PFSK-1 (cell line): ENCODE results near the gene ARL10.

Experiments used
- FOXP2 ChIP-seq: optimal IDR thresholded peaks from 2 replicates; pipeline ENCODE3; 2011; ENCODE audit warnings: borderline replicate concordance, control low read depth, inconsistent platforms; ENCODE audit not compliant: insufficient read depth; ENCODE audit errors: extremely low read length, extremely low read depth
- POLR2AphosphoS5 ChIP-seq: IDR thresholded peaks from 2 replicates; pipeline ENCODE4 v1.6.1; 2012; ENCODE audit warnings: low read depth, mild to moderate bottlenecking, control low read depth, low read length, moderate library complexity
- SIN3A ChIP-seq: IDR thresholded peaks from 2 replicates; pipeline ENCODE4 v1.6.1; 2012; ENCODE audit warnings: mild to moderate bottlenecking, low read length, moderate library complexity, borderline replicate concordance; ENCODE audit not compliant: insufficient read depth
- TAF1 ChIP-seq: IDR thresholded peaks from 2 replicates; pipeline ENCODE4 v1.6.1; 2012; ENCODE audit warnings: low read length, control low read depth, borderline replicate concordance; ENCODE audit not compliant: insufficient read depth
- TF ChIP-seq, protein P1 (sequence below), 2 experiments: IDR thresholded peaks; 2 replicates each; pipeline versions ENCODE4 v1.6.1 to v1.8.0; 2011 to 2012; ENCODE audit warnings: low read depth in 2 of 2, low read length in 2 of 2, control low read depth in 1 of 2, inconsistent platforms in 1 of 2, mild to moderate bottlenecking in 1 of 2, moderate library complexity in 1 of 2; ENCODE audit not compliant: insufficient read depth in 1 of 2

DNA sequence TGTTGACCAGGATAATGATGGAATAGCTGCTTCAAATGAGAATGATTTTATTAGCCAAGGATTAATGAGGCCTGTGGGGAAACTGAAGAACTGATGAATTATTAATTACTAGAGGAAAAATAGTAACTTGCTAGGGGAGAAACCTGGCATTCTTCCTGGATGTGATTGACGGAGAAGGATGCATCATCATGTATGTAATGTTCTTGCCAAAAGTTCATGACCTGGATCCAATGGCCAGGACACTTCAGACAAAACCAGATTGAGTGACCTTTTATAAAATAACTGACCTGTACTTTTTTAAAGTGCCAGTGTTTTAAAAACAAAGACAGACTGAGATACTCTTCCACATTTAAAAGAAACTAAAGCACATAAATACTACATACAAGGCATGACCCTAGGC, 27.4 kb upstream of the ARL10 start:
- TF ChIP-seq POLR2AphosphoS5 = no peak
- TF ChIP-seq, protein P1, sequence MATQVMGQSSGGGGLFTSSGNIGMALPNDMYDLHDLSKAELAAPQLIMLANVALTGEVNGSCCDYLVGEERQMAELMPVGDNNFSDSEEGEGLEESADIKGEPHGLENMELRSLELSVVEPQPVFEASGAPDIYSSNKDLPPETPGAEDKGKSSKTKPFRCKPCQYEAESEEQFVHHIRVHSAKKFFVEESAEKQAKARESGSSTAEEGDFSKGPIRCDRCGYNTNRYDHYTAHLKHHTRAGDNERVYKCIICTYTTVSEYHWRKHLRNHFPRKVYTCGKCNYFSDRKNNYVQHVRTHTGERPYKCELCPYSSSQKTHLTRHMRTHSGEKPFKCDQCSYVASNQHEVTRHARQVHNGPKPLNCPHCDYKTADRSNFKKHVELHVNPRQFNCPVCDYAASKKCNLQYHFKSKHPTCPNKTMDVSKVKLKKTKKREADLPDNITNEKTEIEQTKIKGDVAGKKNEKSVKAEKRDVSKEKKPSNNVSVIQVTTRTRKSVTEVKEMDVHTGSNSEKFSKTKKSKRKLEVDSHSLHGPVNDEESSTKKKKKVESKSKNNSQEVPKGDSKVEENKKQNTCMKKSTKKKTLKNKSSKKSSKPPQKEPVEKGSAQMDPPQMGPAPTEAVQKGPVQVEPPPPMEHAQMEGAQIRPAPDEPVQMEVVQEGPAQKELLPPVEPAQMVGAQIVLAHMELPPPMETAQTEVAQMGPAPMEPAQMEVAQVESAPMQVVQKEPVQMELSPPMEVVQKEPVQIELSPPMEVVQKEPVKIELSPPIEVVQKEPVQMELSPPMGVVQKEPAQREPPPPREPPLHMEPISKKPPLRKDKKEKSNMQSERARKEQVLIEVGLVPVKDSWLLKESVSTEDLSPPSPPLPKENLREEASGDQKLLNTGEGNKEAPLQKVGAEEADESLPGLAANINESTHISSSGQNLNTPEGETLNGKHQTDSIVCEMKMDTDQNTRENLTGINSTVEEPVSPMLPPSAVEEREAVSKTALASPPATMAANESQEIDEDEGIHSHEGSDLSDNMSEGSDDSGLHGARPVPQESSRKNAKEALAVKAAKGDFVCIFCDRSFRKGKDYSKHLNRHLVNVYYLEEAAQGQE (IDR thresholded peaks at IDR 0.05; ENCODE audit: insufficient read depth in 1 of 2, low read depth in 2 of 2, low read length in 2 of 2) = no peak
- TF ChIP-seq SIN3A = no peak
- no peak for TF ChIP-seq TAF1
- no peak for TF ChIP-seq FOXP2
